Panc1 (cell line): ENCODE measurements around the gene FN1.

ENCODE experiments used
- TF ChIP-seq, protein P1 (sequence below): fragments of 450-650 bp; IDR thresholded peaks from 2 replicates; pipeline ENCODE4 v1.5.1; 2017; ENCODE audit warnings: mild to moderate bottlenecking
- TF ChIP-seq, protein P2 (sequence below), 2 experiments: IDR thresholded peaks; 2 replicates each; pipeline ENCODE4 v1.6.1; 2011 to 2012; ENCODE audit warnings: low read depth in 2 of 2, control low read depth in 1 of 2, low read length in 1 of 2, mild to moderate bottlenecking in 1 of 2, moderate library complexity in 1 of 2; ENCODE audit not compliant: insufficient read depth in 1 of 2

DNA sequence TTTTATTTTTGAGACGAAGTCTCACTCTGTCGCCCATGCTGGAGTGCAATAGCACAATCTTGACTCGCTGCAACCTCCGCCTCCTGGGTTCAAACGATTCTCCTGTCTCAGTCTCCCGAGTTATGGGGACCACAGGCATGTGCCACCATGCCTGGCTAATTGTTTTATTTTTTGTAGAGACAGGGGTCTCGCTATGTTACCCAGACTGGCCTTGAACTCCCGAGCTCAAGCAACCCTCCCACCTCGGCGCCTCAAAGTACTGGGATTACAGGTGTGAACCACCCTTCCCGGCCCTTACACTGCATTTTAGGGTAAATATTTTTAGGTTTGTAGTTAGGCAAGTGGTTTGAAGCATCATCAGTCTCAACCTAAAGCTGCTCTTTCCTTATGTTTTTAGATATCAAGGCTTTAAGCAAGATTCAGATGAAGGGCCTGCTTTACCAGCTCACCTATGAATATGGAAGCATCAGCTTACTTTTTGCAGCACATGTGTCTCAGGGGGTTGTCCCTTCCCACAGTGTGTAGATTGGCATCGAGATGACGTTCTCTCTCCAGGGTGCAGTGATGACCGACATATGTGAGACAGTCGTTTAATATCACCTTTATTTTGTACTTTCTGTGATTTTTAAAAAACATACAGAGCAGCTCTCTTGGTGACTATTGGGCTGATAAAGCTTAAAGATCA, 76.8 kb downstream of the FN1 start:
- TF ChIP-seq, protein P1, sequence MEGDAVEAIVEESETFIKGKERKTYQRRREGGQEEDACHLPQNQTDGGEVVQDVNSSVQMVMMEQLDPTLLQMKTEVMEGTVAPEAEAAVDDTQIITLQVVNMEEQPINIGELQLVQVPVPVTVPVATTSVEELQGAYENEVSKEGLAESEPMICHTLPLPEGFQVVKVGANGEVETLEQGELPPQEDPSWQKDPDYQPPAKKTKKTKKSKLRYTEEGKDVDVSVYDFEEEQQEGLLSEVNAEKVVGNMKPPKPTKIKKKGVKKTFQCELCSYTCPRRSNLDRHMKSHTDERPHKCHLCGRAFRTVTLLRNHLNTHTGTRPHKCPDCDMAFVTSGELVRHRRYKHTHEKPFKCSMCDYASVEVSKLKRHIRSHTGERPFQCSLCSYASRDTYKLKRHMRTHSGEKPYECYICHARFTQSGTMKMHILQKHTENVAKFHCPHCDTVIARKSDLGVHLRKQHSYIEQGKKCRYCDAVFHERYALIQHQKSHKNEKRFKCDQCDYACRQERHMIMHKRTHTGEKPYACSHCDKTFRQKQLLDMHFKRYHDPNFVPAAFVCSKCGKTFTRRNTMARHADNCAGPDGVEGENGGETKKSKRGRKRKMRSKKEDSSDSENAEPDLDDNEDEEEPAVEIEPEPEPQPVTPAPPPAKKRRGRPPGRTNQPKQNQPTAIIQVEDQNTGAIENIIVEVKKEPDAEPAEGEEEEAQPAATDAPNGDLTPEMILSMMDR, result no peak
- TF ChIP-seq, protein P2, sequence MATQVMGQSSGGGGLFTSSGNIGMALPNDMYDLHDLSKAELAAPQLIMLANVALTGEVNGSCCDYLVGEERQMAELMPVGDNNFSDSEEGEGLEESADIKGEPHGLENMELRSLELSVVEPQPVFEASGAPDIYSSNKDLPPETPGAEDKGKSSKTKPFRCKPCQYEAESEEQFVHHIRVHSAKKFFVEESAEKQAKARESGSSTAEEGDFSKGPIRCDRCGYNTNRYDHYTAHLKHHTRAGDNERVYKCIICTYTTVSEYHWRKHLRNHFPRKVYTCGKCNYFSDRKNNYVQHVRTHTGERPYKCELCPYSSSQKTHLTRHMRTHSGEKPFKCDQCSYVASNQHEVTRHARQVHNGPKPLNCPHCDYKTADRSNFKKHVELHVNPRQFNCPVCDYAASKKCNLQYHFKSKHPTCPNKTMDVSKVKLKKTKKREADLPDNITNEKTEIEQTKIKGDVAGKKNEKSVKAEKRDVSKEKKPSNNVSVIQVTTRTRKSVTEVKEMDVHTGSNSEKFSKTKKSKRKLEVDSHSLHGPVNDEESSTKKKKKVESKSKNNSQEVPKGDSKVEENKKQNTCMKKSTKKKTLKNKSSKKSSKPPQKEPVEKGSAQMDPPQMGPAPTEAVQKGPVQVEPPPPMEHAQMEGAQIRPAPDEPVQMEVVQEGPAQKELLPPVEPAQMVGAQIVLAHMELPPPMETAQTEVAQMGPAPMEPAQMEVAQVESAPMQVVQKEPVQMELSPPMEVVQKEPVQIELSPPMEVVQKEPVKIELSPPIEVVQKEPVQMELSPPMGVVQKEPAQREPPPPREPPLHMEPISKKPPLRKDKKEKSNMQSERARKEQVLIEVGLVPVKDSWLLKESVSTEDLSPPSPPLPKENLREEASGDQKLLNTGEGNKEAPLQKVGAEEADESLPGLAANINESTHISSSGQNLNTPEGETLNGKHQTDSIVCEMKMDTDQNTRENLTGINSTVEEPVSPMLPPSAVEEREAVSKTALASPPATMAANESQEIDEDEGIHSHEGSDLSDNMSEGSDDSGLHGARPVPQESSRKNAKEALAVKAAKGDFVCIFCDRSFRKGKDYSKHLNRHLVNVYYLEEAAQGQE (IDR thresholded peaks at IDR 0.05; ENCODE audit: insufficient read depth in 1 of 2, low read depth in 2 of 2, low read length in 1 of 2), result no peak
